Measurements from ENCODE around the gene DENND6A. TPM values are rescaled to one million over a fixed set of nuclear protein-coding genes. Genes with fewer than 3 reads are reported as not detected.

The DENND6A gene
- total RNA-seq, 4 donors from 2014 or later = 15.2 to 36.3 (median 24.5) TPM

DNA sequence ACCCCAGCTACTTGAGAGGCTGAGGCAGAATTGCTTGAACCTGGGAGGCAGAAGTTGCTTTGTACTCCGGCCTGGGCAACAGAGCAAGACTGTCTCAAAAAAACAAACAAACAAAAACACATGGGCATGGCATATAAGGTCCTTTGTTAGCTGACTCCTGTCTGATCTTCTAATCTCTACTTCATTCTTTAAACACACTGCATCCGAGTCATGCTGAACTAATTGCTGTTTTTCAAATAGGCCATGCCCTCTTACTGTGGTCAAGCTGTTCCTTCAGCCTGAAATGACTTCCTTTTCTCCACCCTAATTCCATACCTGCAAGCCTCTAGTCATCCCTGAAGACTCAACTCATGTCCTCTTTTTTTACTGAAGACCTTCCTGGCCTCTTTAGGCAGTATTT, 40.9 kb upstream of the DENND6A start:
- no peak overlapping the region for H3K4me3 ChIP-seq
- no peaks in the 10 kb centered on the region for H3K27me3 ChIP-seq
- H3K4me1 ChIP-seq = no peaks in the 10 kb centered on the region
- no peaks in the 10 kb centered on the region for H3K9me3 ChIP-seq
- DNase-seq = no peak
- TF ChIP-seq POLR2A (IDR thresholded peaks at IDR 0.05) = no peak
- TF ChIP-seq, protein P1, sequence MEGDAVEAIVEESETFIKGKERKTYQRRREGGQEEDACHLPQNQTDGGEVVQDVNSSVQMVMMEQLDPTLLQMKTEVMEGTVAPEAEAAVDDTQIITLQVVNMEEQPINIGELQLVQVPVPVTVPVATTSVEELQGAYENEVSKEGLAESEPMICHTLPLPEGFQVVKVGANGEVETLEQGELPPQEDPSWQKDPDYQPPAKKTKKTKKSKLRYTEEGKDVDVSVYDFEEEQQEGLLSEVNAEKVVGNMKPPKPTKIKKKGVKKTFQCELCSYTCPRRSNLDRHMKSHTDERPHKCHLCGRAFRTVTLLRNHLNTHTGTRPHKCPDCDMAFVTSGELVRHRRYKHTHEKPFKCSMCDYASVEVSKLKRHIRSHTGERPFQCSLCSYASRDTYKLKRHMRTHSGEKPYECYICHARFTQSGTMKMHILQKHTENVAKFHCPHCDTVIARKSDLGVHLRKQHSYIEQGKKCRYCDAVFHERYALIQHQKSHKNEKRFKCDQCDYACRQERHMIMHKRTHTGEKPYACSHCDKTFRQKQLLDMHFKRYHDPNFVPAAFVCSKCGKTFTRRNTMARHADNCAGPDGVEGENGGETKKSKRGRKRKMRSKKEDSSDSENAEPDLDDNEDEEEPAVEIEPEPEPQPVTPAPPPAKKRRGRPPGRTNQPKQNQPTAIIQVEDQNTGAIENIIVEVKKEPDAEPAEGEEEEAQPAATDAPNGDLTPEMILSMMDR (IDR thresholded peaks at IDR 0.05) = no peak
- H3K27ac ChIP-seq = no peak overlapping the region
- no peaks in the 10 kb centered on the region for H3K36me3 ChIP-seq

DNA sequence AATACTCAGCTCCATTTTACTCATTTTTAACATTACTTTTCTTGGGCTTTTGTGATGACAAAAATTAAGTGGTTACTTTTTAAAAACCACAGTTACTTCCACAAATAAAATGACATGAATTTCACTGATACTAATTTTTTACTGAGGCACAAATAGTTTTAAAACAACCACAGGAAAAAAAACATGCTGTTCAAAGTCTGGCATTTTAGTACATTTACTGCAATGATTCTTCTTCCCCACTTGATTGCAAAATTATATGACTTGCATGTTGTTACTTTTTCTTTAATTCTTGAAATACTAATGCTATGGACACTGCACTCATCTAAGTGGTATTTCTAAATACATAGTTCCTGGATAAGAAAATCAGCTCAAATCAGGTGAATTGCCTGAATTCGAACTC, 38.4 kb upstream of the DENND6A start:
- H3K9me3 ChIP-seq = no peaks in the 10 kb centered on the region
- no peaks in the 10 kb centered on the region for H3K36me3 ChIP-seq
- no peak overlapping the region for H3K27ac ChIP-seq
- DNase-seq = no peak
- H3K4me3 ChIP-seq = no peak overlapping the region
- no peaks in the 10 kb centered on the region for H3K27me3 ChIP-seq
- no peaks in the 10 kb centered on the region for H3K4me1 ChIP-seq
- TF ChIP-seq, protein P1 (IDR thresholded peaks at IDR 0.05) = no peak
- no peak for TF ChIP-seq POLR2A (IDR thresholded peaks at IDR 0.05)

DNA sequence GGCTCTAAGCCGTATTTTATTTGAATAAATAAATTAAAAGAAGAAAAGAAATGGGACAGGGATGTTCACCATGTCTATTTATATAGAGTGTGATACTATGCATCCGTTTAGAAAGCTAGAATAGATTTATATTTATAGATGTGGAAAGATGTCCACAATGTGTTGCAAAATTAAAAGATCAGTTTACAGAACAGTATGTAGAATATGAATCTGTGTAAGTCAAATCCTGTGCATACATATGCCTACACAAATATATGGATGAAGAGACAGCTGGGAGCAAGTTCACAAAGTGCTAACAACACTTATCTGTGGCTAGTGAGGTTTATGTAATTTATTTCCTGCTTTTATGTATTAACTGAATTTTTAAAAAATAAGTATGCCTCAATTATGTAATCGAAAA, 37.8 kb upstream of the DENND6A start:
- no peaks in the 10 kb centered on the region for H3K27me3 ChIP-seq
- no peaks in the 10 kb centered on the region for H3K4me1 ChIP-seq
- H3K9me3 ChIP-seq = no peaks in the 10 kb centered on the region
- no peak for DNase-seq
- H3K4me3 ChIP-seq = no peak overlapping the region
- no peak for TF ChIP-seq POLR2A (IDR thresholded peaks at IDR 0.05)
- TF ChIP-seq, protein P1 (IDR thresholded peaks at IDR 0.05) = no peak
- no peaks in the 10 kb centered on the region for H3K36me3 ChIP-seq
- H3K27ac ChIP-seq = no peak overlapping the region

DNA sequence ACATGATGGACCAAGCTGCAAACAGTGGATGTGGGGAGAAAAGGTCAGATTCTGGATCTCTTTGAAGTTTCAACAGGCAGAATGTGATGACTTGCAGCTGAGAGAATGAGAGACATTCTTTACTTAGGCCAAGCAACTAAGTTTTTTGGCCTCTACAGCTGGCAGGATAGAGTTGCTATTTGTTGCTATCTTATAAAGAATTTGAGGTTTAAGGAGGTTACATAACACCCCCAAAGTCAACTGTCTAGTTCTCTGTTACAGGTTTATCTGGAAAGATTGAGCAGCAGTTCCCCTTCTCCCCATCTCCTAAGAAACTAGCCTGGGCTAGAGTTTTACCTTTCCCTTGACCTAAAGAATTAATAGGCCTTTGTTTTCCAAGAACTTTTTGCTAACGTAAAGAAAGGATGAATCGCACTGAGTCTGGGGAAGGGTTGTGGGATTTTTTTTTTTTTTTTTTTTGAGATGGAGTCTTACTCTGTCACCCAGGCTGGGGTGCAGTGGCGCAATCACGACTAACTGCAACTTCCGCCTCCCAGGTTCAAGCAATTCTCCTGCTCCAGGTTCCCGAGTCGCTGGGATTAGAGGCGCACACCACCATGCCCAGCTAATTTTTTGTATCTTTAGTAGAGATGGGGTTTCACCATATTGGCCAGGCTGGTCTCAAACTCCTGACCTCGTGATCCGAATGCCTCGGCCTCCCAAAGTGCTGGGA, 36.6 kb upstream of the DENND6A start:
- H3K4me1 ChIP-seq = no peaks in the 10 kb centered on the region
- no peak for DNase-seq
- H3K4me3 ChIP-seq = no peak overlapping the region
- no peak overlapping the region for H3K27ac ChIP-seq
- no peak for TF ChIP-seq POLR2A (IDR thresholded peaks at IDR 0.05)
- TF ChIP-seq, protein P1 (IDR thresholded peaks at IDR 0.05) = no peak
- H3K27me3 ChIP-seq = no peaks in the 10 kb centered on the region
- H3K36me3 ChIP-seq = no peaks in the 10 kb centered on the region
- no peaks in the 10 kb centered on the region for H3K9me3 ChIP-seq

DNA sequence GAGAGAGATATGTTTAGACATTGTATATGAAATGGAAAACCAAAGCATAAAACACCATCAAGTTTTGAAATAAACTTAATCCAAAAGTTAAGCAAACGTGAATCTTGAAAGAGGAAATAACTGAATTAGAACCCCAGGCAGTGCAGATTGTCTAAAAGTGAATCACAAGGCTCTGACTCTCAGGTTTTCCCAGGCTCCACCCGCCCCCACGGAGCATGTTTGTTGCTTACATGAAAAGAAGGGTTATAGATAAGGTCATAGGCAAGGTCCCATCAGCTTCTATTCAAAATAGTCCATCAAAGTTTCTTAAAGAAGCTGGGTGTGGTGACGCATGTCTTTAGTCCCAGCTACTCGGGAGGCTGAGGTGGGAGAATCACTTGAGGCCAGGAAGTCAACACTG, 34.2 kb upstream of the DENND6A start:
- TF ChIP-seq, protein P1 (IDR thresholded peaks at IDR 0.05) = no peak
- TF ChIP-seq POLR2A (IDR thresholded peaks at IDR 0.05) = no peak
- H3K4me1 ChIP-seq = no peaks in the 10 kb centered on the region
- no peak for DNase-seq
- H3K36me3 ChIP-seq = no peaks in the 10 kb centered on the region
- no peak overlapping the region for H3K4me3 ChIP-seq
- H3K27me3 ChIP-seq = no peaks in the 10 kb centered on the region
- no peaks in the 10 kb centered on the region for H3K9me3 ChIP-seq
- no peak overlapping the region for H3K27ac ChIP-seq

All from Peyer's patch (tissue), 4 donors.